K562 (cell line): ENCODE results near the gene TFAP2A. TPM values are rescaled to one million over a fixed set of nuclear protein-coding genes. Genes with fewer than 3 reads are reported as not detected.

Source experiments
- BRF2 ChIP-seq: IDR thresholded peaks from 3 replicates; pipeline ENCODE4 v1.6.1; 2011; ENCODE audit warnings: borderline replicate concordance, mild to moderate bottlenecking; ENCODE audit not compliant: insufficient read length, insufficient read depth
- E2F4 ChIP-seq: sonication (generic); formaldehyde crosslinking; IDR thresholded peaks from 2 replicates; pipeline ENCODE4 v1.8.0; 2022; ENCODE audit warnings: mild to moderate bottlenecking, low read depth, missing genetic modification reagents
- E2F8 ChIP-seq: fragments of 450-650 bp; IDR thresholded peaks from 2 replicates; pipeline ENCODE4 v1.7.1; 2018; ENCODE audit warnings: mild to moderate bottlenecking, low read depth; ENCODE audit not compliant: partially characterized antibody
- ETV1 ChIP-seq: fragments of 450-650 bp; conservative IDR thresholded peaks from 2 replicates; pipeline ENCODE4 v1.6.1; 2016; ENCODE audit warnings: missing genetic modification characterization, control low read depth, low read depth, missing compliant biosample characterization
- HINFP ChIP-seq: fragments of 450-650 bp; conservative IDR thresholded peaks from 2 replicates; pipeline ENCODE4 v1.6.1; 2016; ENCODE audit warnings: missing genetic modification characterization, low read depth, mild to moderate bottlenecking, control low read depth, missing compliant biosample characterization
- LEF1 ChIP-seq: fragments of 450-650 bp; IDR thresholded peaks from 2 replicates; pipeline ENCODE4 v1.6.1; 2016; ENCODE audit warnings: mild to moderate bottlenecking
- MXD1 ChIP-seq: fragments of 250-450 bp; sonication (Bioruptor Pico); IDR thresholded peaks from 2 replicates; pipeline ENCODE4 v1.8.0; 2021; ENCODE audit warnings: borderline replicate concordance, mild to moderate bottlenecking, moderate library complexity; ENCODE audit not compliant: poor library complexity, severe bottlenecking
- MYBL2 ChIP-seq, 2 experiments: fragments of 450-650 bp in 1 of 2; sonication (generic) in 1 of 2; formaldehyde crosslinking in 1 of 2; IDR thresholded peaks; 2 replicates each; pipeline versions ENCODE4 v1.6.1 to v1.8.1; 2017 to 2022; ENCODE audit warnings: borderline replicate concordance in 1 of 2, inconsistent platforms in 1 of 2, low read depth in 1 of 2, mild to moderate bottlenecking in 1 of 2, missing genetic modification reagents in 1 of 2, moderate library complexity in 1 of 2
- NFIX ChIP-seq: fragments of 250-450 bp; sonication (Bioruptor Pico); IDR thresholded peaks from 2 replicates; pipeline ENCODE4 v1.4.0; 2020; ENCODE audit warnings: low read depth, mild to moderate bottlenecking, moderate library complexity
- OTX1 ChIP-seq: fragments of 450-650 bp; formaldehyde crosslinking; IDR thresholded peaks from 2 replicates; pipeline ENCODE4 v1.4.0; 2022; ENCODE audit warnings: mild to moderate bottlenecking
- SREBF2 ChIP-seq: sonication (generic); formaldehyde crosslinking; IDR thresholded peaks from 2 replicates; pipeline ENCODE4 v1.4.0; 2020; ENCODE audit warnings: mild to moderate bottlenecking, missing genetic modification reagents
- USF2 ChIP-seq: sonication (generic); formaldehyde crosslinking; IDR thresholded peaks from 2 replicates; pipeline ENCODE4 v1.5.0; 2020; ENCODE audit warnings: missing genetic modification reagents
- ZBTB5 ChIP-seq: fragments of 450-650 bp; IDR thresholded peaks from 2 replicates; pipeline ENCODE4 v1.6.1; 2017; ENCODE audit warnings: antibody characterized with exemption
- ZC3H8 ChIP-seq: fragments of 450-650 bp; IDR thresholded peaks from 2 replicates; pipeline ENCODE4 v1.6.1; 2017
- ZFP36 ChIP-seq: fragments of 150-350 bp; IDR thresholded peaks from 2 replicates; pipeline ENCODE4 v1.6.1; 2018; ENCODE audit warnings: low read length, low read depth; ENCODE audit not compliant: partially characterized antibody
- ZNF165 ChIP-seq: fragments of 250-450 bp; sonication (Bioruptor Pico); IDR thresholded peaks from 2 replicates; pipeline ENCODE4 v1.4.0; 2020; ENCODE audit warnings: borderline replicate concordance
- ZNF707 ChIP-seq: fragments of 250-450 bp; sonication (Bioruptor Pico); conservative IDR thresholded peaks from 2 replicates; pipeline ENCODE4 v1.8.0; 2022; ENCODE audit warnings: inconsistent platforms, mild to moderate bottlenecking, moderate library complexity
- polyA plus RNA-seq, 8 experiments: library from polyadenylated mRNA; depleted of rRNA in 4 of 8; stranded (reverse) in 5 of 8; unstranded in 3 of 8; fragments of >200 nt; fragmentation: Nextera tagmentation in 2 of 8; fragmentation: Illumina TruSeq in 1 of 8; extraction: Ambion mirVana in 2 of 8; extraction: Trizol in 1 of 8; gene quantifications; 2 replicates each; pipeline versions ENCODE4 v1.2.1 to v1.2.3, GENCODE V29; 2011 to 2014; ENCODE audit warnings: inconsistent platforms in 1 of 8, missing spikeins in 1 of 8
- total RNA-seq, 7 experiments: library from RNA; depleted of rRNA in 6 of 7; stranded (reverse); fragments of >200 nt in 6 of 7; fragmentation: Illumina TruSeq in 2 of 7; extraction: Trizol in 2 of 7; gene quantifications; 2 replicates each; pipeline versions ENCODE4 v1.2.1 to v1.2.3, GENCODE V29; 2011 to 2021; ENCODE audit warnings: low replicate concordance in 1 of 7

Gene TFAP2A
- total and polyA plus RNA-seq, 9 of the 15 experiments (the other 6 are each of a cell fraction or from before 2014, with no cell fraction given), result 0.14 to 0.53 (median 0.19) TPM; not detected in 1

- TF ChIP-seq E2F4, result no peak
- TF ChIP-seq HINFP (tag), result 0 out of 2 replicates have a peak, but pooled peaks have one; percentile 40
- no peak for TF ChIP-seq NFIX (CRISPR knock-in tag)
- no peak for TF ChIP-seq ZNF707 (CRISPR knock-in tag)
- TF ChIP-seq ZNF165, result no peak
- TF ChIP-seq ETV1 (tag), result no peak
- no peak for TF ChIP-seq BRF2
- no peak for TF ChIP-seq LEF1
- peak; percentile 46; the same call in 1 of the 2 replicates for TF ChIP-seq ZBTB5
- no peak for TF ChIP-seq ZC3H8
- no peak for TF ChIP-seq ZFP36
- TF ChIP-seq E2F8, result no peak
- TF ChIP-seq OTX1 (CRISPR knock-in tag), result peak; percentile 76; the same call in 1 of the 2 replicates
- TF ChIP-seq MXD1 (CRISPR knock-in tag), result no peak
- TF ChIP-seq USF2, result no peak
- 0 out of 2 replicates have a peak, but pooled peaks have one; percentile 12 for TF ChIP-seq MYBL2 (IDR thresholded peaks at IDR 0.05; ENCODE audit: low read depth)
- TF ChIP-seq MYBL2 (CRISPR knock-in tag; IDR thresholded peaks at IDR 0.05; ENCODE audit: borderline replicate concordance), result no peak
- no peak for TF ChIP-seq SREBF2 (CRISPR knock-in tag)
Measured at GRCh38 chr6:10461850-10462249, 47.0 kb upstream of the TFAP2A start (continued).
